GM12874 (cell line): ENCODE measurements around the gene PRKCZ.

Source experiments
- TF ChIP-seq, protein P1 (sequence below): IDR thresholded peaks from 2 replicates; pipeline ENCODE4 v1.5.1; 2011; ENCODE audit warnings: low read depth, mild to moderate bottlenecking, control low read depth, low read length, moderate library complexity; ENCODE audit not compliant: insufficient read depth

PRKCZ gene

DNA sequence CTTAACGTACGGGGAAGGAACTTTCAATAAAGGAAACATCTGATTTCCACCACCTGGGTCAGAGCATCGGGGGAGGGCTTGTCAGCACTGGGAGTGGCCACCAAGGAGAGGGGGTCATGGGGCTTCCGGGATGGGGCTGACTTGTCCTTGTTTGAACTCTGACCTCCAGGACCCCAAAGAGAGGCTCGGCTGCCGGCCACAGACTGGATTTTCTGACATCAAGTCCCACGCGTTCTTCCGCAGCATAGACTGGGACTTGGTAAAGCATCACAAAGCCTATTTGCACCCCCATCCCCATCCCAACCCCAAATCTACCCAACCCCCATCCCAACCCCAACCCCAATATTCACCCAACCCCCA, 124.8 kb downstream of the PRKCZ start:
- TF ChIP-seq, protein P1, sequence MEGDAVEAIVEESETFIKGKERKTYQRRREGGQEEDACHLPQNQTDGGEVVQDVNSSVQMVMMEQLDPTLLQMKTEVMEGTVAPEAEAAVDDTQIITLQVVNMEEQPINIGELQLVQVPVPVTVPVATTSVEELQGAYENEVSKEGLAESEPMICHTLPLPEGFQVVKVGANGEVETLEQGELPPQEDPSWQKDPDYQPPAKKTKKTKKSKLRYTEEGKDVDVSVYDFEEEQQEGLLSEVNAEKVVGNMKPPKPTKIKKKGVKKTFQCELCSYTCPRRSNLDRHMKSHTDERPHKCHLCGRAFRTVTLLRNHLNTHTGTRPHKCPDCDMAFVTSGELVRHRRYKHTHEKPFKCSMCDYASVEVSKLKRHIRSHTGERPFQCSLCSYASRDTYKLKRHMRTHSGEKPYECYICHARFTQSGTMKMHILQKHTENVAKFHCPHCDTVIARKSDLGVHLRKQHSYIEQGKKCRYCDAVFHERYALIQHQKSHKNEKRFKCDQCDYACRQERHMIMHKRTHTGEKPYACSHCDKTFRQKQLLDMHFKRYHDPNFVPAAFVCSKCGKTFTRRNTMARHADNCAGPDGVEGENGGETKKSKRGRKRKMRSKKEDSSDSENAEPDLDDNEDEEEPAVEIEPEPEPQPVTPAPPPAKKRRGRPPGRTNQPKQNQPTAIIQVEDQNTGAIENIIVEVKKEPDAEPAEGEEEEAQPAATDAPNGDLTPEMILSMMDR = no peak

DNA sequence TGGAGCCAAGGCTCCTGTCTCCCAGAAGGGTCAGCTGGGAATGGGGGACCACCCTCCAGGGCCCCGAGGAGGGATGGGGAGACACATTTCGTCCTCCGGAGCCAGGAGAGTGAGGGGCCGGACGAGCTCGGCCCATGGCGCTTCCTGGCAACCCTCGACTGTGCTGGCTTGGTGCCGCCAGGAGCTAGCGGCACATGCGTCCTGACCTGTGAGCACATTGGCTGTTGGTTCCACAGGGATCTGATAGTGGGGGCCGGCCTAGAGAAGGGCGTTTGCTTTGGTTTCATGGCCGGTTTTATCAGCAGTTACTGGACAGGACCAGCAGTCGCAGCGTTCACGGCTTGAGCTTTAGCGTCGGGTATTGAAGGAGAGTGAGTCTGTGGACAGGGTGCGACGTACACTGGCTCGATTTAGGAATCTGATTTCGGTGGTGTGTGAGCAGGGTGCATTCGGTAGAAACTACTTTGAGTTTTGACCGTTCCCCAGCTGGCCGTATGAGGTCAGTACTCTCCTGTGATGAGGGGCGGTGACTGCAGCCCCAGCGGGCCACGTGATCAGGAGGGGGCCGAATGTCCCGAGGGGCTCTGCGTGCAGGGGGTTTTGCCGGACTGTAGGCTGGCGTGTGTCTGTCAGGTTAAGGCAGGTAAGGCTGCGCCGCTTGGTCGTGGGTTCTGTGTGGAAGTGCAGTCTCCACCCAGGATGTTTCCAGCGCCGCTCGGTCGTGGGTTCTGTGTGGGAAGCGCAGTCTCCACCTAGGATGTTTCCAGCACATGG, 125.7 kb downstream of the PRKCZ start:
- TF ChIP-seq, protein P1 = no peak

DNA sequence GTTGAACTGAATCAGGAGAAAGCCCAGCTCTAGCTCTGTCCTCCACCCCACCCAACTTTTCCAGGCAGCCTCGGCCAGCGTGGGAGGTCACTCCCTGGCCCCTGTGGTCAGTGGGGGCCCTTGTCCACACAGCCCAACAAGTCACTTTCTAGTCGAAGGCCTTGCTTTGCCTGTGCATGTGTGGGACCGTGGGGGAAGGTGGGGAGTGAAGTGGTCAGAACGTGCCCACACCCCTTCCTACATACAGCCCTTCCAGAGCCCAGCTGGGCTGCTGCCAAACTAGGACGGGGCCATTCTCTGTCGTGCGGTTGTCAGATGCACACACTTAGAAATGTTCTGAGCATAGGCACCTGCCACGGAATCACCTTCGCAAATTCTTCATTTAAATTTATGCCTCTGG, 126.4 kb downstream of the PRKCZ start:
- TF ChIP-seq, protein P1 = no peak

DNA sequence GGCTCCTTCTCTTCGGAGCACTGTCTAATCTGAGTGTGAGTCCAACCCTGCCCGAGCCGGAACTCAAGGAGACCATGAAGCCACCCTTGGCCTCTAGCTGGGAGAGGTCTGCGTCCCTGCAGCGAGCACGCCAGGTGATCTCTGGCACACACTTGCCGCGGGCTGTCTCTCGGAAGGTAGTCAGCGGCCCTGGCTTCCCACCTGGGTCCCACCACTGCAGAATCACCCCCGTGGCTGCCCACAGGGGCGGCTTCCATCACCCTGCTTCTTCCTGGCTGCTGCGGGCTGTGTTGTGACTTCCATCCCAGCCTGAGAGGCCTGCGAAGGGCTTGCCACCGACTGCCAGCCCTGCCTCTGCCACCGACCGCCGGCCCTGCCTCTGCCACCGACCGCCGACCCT, 127.3 kb downstream of the PRKCZ start:
- TF ChIP-seq, protein P1 = no peak

DNA sequence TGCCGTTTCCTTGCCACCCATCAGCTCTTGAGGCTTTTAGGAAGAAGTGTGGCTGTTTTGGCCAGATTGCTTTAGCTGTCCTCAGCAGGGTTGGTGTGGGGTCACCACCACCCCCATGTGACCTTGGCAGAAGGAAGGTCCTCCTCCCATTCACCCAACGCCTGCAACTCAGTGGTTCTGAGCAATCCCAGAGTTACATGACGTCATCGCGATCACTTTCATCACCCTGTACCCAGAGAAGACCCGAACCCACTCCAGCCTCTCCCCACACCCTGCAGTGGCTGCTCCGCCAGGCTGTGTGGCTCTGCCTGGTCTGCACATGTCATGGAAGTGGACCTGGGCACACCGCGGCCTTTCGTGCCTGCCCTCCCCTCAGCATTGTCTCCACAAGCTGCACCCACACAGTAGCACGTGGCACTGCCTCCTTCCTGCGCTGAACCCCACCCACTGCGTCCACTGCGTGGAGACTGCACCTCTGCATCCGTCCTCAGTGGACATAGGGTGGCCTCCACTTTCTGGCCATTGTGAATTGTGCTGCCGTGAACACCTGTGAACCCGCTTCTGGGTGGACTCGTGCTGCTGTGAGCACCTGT, 127.8 kb downstream of the PRKCZ start:
- TF ChIP-seq, protein P1 = no peak

DNA sequence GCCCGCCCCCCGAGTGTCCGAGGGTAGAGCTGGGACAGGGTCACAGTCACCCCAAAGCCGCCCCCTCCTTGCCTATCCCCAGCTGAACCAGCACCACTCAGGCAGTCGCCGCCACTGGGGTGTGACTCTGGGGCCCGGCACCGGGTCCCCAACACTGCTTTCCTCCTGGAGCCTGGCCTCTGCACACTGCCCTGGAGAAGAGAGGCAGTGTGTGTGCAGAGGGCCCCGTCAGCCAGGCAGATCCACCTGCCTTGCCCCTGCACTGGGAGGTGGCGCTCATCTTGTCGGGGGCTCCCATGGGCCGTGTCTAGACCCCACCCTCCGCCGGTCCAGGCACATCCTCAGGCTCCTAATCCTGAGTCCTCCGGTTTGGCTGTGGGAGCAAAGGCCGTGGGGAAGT, 128.7 kb downstream of the PRKCZ start:
- TF ChIP-seq, protein P1 = no peak

DNA sequence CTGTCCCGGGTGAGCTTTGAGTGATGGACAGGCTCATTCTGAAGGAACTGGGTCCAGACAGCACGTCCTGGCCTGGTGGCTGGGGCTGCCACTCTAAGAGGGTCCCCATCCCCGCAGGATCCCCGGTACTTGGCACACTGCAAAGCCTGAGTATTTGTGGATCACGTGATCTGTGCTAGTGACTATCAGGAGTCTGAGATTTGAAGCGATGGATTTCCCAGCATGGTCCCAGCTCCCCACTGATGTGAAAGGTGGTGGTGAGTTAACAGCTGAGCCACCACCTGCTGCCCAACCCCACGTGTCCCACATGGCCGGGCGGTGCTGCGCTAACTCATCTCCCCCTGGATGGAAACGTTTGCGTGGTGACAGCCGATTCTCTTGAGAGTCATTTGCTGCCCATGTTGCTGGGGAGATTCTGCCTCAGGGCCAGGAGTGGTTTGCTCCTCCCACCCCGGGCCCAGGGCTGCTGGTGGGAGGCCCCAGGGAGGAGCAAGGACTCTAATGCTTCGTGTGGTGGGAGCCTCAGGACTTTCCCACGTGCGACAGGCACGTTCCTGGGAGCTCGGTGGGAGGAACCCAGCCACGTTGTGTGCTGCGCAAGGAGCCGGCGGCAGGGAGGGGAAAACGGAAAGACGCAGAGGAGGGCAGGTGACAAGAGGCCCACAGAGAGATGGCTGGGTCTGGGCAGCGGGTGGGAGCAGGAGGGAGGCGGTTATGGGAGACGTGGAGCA, 129.2 kb downstream of the PRKCZ start:
- TF ChIP-seq, protein P1 = no peak
